HG02840 (cell line): Measurements from ENCODE around the gene ZNF3.
A peak's percentile ranks its signal among the peaks of the same experiment; 100 is the strongest.
"Not testable (repeated sequence)": the region's sequence is repeated elsewhere in the genome, so short reads cannot be mapped to it uniquely, and the experiment has no call there.

Experiments used
- ATAC-seq: cut with Tn5 transposase; IDR thresholded peaks from one replicate; pipeline ENCODE4 v1.9.1; 2021; ENCODE audit warnings: mild to moderate bottlenecking, moderate library complexity, moderate number of reproducible peaks; ENCODE audit not compliant: unreplicated experiment, low FRiP score

The ZNF3 gene

DNA sequence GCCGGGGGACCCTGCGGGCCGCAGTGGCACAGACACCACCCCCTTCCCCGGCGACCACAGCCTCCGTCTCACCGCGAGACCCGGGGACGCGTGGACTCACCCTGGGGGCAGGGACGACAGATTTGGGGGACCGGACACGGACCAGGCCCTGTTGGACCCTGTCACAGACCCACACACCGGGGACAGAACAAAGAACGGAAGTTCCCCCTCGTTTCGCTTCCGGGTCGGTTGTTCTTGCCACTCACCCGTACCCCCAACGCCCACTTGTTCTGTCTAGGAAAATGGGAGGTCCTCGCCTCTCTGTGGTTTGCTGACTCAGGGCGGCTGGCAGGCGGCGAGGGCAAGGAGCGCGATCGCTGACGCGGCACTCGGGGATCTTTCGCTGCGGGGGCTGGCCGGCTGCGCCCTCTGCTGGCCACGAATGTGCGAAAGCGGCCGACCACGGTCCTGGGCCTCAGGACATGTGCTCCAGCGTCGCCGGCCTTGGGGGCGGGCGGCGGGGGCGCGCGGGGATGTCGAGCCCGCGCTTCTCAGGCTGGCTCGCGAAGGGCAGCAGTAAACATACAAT is at the start of gene ZNF3:
Gene ZNF3 (minus strand): TSS at position 189 of the 568 bp plus-strand sequence. CDS start 4,366 bp downstream, outside the sequence.
- peak; percentile 83 for ATAC-seq

DNA sequence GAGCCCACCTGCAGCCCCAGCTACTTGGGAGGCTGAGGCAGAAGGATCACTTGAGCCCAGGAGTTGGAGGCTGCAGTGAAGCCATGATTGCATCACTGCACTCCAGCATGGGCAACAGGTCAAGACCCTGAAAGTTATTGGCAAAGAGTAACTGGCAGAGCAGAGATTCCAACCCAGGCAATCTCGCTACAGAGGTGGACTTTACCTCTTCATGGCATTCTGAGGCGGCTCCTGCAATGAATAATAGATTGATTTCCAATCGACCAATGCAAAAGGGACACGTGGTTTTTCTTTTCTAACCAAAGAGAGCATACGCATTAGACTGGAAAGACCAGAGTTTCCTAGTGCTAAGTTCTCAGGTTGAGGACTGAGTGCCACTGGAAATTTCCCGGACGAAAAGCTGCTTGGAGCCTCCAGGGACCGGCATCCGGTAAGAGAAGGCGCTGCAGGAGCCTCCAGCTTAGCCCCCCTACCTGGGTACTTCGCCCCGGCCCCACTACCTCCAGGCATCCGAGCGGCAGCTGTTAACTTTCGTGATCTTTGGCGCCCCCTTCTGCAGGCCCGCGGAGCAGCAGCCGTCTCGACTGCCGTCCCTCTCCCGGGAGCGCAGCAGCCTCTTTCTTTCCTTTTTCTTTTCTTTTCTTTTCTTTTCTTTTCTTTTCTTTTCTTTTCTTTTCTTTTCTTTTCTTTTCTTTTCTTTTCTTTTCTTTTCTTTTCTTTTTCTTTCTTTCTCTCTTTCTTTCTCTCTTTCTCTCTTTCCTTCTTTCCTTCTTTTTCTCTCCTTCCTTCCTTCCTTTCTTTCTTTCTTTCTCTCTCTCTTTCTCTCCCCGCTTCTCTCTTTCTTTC is 49.3 kb upstream of the ZNF3 start:
- ATAC-seq = no peak

DNA sequence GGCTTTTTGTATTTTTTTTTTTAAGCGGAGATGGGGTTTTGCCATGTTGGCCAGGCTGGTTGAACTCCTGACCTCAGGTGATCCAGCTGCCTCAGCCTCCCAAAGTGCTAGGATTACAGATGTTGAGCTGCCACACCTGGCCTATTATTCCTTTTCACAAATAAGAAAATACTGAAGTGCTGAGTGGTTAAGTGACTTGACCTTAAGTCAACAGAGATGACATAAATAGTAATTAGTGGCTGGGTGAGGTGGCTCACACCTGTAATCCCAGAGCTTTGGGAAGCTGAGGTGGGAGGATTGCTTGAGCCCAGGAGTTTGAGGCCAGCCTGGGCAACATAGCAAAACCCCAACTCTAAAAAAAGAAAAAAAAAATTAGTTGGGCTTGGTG is 48.7 kb upstream of the ZNF3 start:
- ATAC-seq = not testable (repeated sequence)

DNA sequence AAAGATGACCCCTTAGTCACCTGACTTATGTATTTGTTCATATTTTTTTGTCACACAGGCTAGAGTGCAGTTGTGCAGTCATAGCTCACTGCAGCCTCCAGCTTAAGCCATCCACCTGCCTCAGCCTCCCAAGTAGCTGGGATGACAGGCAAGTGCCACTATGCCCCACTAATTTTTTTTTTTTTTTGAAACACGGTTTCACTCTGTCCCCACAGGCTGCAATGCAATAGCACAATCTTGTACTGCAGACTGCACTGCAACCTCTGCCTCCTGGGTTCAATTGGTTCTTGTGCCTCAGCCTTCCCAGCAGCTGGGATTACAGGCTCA is 47.1 kb upstream of the ZNF3 start:
- ATAC-seq = no peak

GRCh38 chr7:100127866-100128636 is 46.5 kb upstream of the ZNF3 start:
- ATAC-seq = no peak

GRCh38 chr7:100126931-100127865 is 45.7 kb upstream of the ZNF3 start, which contains the start of gene MBLAC1:
Gene MBLAC1 (plus strand): TSS chr7:100126967. CDS start chr7:100127396, 429 bp downstream.
- ATAC-seq = peak; percentile 66

GRCh38 chr7:100126239-100126930 is 44.9 kb upstream of the ZNF3 start:
- peak; percentile 26 for ATAC-seq

GRCh38 chr7:100124301-100125230 is 43.0 kb upstream of the ZNF3 start:
- no peak for ATAC-seq

- ATAC-seq = no peak
Observed at GRCh38 chr7:100122568-100122967, 41.0 kb upstream of the ZNF3 start.

DNA sequence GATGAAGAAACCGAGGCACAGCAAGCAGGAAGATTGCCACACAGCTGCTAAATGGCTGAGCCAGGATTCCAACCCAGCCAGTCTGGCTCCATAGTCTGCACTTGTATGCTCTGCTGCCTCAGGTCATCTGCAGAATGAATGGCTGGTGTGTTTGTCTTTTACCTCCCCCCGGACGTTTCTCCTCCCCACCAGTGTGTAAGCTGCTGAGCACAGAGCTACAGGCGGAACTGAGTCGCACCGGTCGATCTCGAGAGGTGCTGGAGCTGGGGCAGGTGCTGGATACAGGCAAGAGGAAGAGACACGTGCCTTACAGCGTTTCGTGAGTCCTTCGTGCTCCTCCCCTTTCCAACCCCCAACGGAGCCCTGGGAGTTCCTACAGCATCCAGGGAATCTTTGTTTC is 40.5 kb upstream of the ZNF3 start:
- ATAC-seq = no peak

DNA sequence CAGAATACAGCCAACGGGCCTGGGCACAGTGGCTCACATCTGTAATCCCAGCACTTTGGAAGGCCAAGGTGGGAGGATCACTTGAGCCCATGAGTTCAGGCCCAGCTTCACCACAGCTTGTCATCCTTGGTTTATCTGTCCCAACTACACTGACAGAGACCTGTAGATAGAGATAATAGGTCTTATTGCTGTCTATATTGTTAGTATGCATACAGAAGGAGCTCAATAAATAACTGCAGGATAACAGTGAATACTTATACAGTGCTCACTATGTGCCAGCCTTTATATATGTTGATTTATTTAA is 39.2 kb upstream of the ZNF3 start:
- ATAC-seq = no peak

DNA sequence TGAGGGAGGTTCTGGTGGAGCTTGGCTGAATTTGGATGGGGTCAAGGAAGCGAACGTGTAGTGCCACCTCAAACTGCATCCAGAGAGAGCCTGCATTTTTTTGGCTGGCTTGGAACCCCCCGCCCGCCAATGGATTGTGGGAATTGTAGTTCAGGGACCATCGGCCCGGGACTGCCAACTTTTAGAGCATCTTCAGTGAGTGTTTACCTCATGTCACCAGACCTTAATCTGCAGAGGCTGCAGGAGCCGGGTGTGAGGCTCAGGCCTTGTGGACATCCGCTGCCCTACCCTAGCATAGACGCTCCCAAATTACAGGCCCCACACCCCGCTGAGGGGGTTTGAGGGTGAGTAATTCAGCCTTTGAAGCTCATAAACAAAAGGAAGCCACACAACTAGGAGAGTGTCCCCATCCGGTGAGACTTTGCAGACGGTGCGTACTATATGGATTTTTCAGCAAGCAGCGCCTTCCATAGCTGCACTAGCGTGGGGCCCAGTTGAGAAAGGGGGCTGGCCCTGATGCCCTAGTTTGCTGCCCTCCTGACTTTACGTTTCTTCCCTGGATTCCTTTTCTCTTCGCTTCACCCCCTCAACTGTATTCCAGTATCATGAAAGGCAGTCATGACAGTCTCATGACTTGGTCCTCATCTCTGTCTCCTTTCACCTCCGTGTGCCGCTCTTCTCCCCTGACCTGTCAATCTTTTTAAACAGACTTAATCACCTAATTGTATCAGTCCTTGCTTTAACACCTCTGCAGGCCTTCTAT is 38.6 kb upstream of the ZNF3 start:
- ATAC-seq = peak; percentile 20

- peak; percentile 77 for ATAC-seq
Observed at GRCh38 chr7:100119072-100119969, 37.8 kb upstream of the ZNF3 start, which contains the start of the genes CNPY4 and TAF6. Gene CNPY4 (plus strand): TSS chr7:100119634. CDS start chr7:100119745, 111 bp downstream. Gene TAF6 (minus strand): TSS chr7:100119358. CDS start chr7:100114209, 5,149 bp downstream.

DNA sequence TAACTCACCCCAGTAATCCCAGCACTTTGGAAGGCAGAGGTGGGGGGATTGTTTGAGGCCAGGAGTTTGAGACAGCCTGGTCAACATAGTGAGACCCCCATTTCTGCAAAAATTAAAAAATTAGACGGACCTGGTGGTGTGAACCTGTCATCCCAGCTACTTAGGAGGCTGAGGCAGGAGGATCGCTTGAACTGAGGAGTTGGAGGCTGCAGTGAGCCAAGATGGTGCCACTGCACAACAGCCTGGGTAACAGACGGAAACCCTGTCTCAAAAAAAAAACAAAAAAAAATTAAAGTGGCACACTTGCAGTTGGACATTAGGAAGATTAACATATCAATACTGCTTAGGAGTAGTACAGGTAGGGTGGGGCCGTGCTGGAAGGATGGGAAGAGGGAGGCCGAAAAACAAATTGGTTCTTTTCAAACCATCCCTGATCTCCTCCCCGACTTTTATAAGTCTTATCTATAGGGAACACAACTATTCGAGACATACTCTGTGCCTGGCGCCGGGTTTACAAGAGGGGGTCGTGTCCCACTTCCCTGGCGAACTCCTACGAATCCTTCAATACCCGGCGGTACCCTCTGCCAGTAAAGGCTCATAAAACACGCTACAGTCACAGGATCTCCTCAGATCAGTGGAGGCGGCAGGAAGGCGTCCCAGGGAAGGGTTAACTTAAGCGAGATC is 37.0 kb upstream of the ZNF3 start:
- ATAC-seq = no peak

GRCh38 chr7:100115026-100115425 is 33.5 kb upstream of the ZNF3 start:
- ATAC-seq = no peak

DNA sequence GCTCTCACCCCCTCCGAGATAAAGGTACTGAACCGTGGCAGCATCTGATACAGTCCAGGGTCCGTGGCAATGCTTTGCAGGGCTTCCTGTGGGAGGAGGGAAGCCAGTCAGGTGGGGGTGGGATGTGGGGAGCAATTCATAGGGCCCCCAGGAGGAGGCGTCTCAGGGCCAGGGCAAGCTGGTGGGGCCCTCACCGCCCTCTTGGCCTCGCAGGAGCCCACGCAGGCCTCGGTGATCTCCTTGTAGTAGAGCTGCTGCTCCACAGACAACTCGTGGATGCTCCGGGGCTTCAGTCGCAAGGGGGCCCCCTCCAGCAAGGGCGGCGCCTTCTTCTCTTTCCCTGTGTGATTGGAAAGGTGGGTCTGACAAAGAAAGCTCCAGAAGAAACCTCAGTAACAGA is 30.4 kb upstream of the ZNF3 start:
- no peak for ATAC-seq
